ENCODE results near the gene SLC6A16. TPM values are rescaled to one million over a fixed set of nuclear protein-coding genes. Genes with fewer than 3 reads are reported as not detected.

SLC6A16 gene
- total RNA-seq, 1 experiment from 2014 or later = not detected

GRCh38 chr19:49340069-49340864 lies 15.3 kb upstream of the SLC6A16 start:
- intact Hi-C loops (cut with micrococcal nuclease) = no loop called here
- Mint-ChIP-seq H3K4me3 (ENCODE audit: unreplicated experiment) (no peak overlapping the region), H3K9me3 (ENCODE audit: unreplicated experiment) (no peaks in the 10 kb centered on the region), H3K4me1 (ENCODE audit: insufficient read depth, unreplicated experiment) (peaks cover 6% of the 10 kb centered on the region), H3K27me3 (ENCODE audit: insufficient read depth, unreplicated experiment) (no peaks in the 10 kb centered on the region), H3K27ac (ENCODE audit: low read depth, unreplicated experiment) (no peak overlapping the region), H3K36me3 (ENCODE audit: insufficient read depth, unreplicated experiment) (no peaks in the 10 kb centered on the region)
- BruUV-seq (replicated peaks) = no TSS peak
- no peak for DNase-seq (ENCODE audit: unreplicated experiment)
- ChIA-PET POLR2A (interaction anchor here (0.6 kb wide), 1 partner anchor 15 kb away, joined by 3 read pairs; no protein-coding TSS in a partner anchor), CTCF (interaction anchor here (0.6 to 0.8 kb wide), 2 partner anchors 18 to 114 kb away, joined by 3 to 4 read pairs; no protein-coding TSS in a partner anchor)
- TF ChIP-seq, protein P1, sequence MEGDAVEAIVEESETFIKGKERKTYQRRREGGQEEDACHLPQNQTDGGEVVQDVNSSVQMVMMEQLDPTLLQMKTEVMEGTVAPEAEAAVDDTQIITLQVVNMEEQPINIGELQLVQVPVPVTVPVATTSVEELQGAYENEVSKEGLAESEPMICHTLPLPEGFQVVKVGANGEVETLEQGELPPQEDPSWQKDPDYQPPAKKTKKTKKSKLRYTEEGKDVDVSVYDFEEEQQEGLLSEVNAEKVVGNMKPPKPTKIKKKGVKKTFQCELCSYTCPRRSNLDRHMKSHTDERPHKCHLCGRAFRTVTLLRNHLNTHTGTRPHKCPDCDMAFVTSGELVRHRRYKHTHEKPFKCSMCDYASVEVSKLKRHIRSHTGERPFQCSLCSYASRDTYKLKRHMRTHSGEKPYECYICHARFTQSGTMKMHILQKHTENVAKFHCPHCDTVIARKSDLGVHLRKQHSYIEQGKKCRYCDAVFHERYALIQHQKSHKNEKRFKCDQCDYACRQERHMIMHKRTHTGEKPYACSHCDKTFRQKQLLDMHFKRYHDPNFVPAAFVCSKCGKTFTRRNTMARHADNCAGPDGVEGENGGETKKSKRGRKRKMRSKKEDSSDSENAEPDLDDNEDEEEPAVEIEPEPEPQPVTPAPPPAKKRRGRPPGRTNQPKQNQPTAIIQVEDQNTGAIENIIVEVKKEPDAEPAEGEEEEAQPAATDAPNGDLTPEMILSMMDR (IDR thresholded peaks at IDR 0.05; ENCODE audit: unreplicated experiment) = no peak

- CTCF ChIA-PET = interaction anchor here (0.8 kb wide), 1 partner anchor 113 kb away, joined by 4 read pairs; no protein-coding TSS in a partner anchor
- no peak overlapping the region for H3K4me3 Mint-ChIP-seq (ENCODE audit: unreplicated experiment)
These were observed 14.5 kb upstream of the SLC6A16 start for GRCh38 chr19:49339301-49340068.

DNA sequence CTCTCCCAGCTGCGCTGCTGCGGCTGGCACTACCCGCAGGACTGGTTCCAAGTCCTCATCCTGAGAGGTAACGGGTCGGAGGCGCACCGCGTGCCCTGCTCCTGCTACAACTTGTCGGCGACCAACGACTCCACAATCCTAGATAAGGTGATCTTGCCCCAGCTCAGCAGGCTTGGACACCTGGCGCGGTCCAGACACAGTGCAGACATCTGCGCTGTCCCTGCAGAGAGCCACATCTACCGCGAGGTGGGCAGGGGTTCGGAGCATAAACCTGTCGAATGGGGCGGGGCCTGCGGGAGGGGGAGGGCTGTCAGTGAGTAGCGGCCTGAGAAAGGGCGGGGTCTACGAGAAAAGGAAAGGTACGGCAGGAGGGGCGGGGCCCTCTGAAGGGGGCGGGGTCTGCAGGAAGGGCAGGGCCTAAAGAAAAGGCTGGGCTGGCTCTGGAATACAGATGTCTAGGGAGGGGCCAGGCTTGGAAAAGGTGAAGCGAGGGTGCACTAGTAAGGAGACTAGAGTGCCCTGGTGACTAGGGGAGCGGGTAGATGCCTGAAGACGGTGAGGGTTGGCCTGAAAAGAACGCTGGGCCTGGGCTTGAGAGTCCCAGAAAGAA lies 13.8 kb upstream of the SLC6A16 start:
- Mint-ChIP-seq H3K36me3 (ENCODE audit: insufficient read depth, unreplicated experiment) (no peaks in the 10 kb centered on the region), H3K9me3 (ENCODE audit: unreplicated experiment) (no peaks in the 10 kb centered on the region), H3K27ac (ENCODE audit: low read depth, unreplicated experiment) (no peak overlapping the region), H3K4me1 (ENCODE audit: insufficient read depth, unreplicated experiment) (peaks cover 6% of the 10 kb centered on the region), H3K4me3 (ENCODE audit: unreplicated experiment) (peak overlapping the region; percentile 43), H3K27me3 (ENCODE audit: insufficient read depth, unreplicated experiment) (no peaks in the 10 kb centered on the region)
- intact Hi-C loops (cut with micrococcal nuclease) = no loop called here
- ChIA-PET POLR2A (interaction anchor here (0.6 kb wide), 1 partner anchor 180 kb away, joined by 3 read pairs; no protein-coding TSS in a partner anchor), CTCF (no interaction called here)
- TF ChIP-seq, protein P1 (IDR thresholded peaks at IDR 0.05; ENCODE audit: unreplicated experiment) = no peak
- peak; percentile 52 for DNase-seq (ENCODE audit: unreplicated experiment)
- BruUV-seq (replicated peaks) = no TSS peak

More at GRCh38 chr19:49339301-49340068, 14.5 kb upstream of the SLC6A16 start:
- Mint-ChIP-seq H3K27me3 (ENCODE audit: insufficient read depth, unreplicated experiment) (no peaks in the 10 kb centered on the region), H3K36me3 (ENCODE audit: insufficient read depth, unreplicated experiment) (no peaks in the 10 kb centered on the region), H3K9me3 (ENCODE audit: unreplicated experiment) (no peaks in the 10 kb centered on the region), H3K4me1 (ENCODE audit: insufficient read depth, unreplicated experiment) (peaks cover 6% of the 10 kb centered on the region), H3K27ac (ENCODE audit: low read depth, unreplicated experiment) (no peak overlapping the region)
- POLR2A ChIA-PET = no interaction called here
- no peak for DNase-seq (ENCODE audit: unreplicated experiment)
- TF ChIP-seq, protein P1 (IDR thresholded peaks at IDR 0.05; ENCODE audit: unreplicated experiment) = no peak
- intact Hi-C loops (cut with micrococcal nuclease) = no loop called here
- no TSS peak for BruUV-seq (replicated peaks)
